GM13976 (cell line): Measurements from ENCODE around the gene DNAH2.

Source experiments
- DNase-seq: peaks from one replicate; pipeline ENCODE4 v3.0.0; 2012; ENCODE audit warnings: low spot score
- in situ Hi-C: fragments of 300-500 bp; cut with MboI; formaldehyde crosslinking; loops from one replicate; pipeline ENCODE4 v1.12.0; 2022; ENCODE audit warnings: low sequenced_read_pairs, mixed read lengths, inconsistent platforms; ENCODE audit not compliant: unreplicated experiment
- TF ChIP-seq, protein P1 (sequence below): IDR thresholded peaks from 2 replicates; pipeline ENCODE4 v1.5.1; 2012; ENCODE audit warnings: borderline replicate concordance, mild to moderate bottlenecking; ENCODE audit not compliant: insufficient read depth; ENCODE audit errors: extremely low read depth, missing control alignments, control extremely low read depth

The DNAH2 gene

DNA sequence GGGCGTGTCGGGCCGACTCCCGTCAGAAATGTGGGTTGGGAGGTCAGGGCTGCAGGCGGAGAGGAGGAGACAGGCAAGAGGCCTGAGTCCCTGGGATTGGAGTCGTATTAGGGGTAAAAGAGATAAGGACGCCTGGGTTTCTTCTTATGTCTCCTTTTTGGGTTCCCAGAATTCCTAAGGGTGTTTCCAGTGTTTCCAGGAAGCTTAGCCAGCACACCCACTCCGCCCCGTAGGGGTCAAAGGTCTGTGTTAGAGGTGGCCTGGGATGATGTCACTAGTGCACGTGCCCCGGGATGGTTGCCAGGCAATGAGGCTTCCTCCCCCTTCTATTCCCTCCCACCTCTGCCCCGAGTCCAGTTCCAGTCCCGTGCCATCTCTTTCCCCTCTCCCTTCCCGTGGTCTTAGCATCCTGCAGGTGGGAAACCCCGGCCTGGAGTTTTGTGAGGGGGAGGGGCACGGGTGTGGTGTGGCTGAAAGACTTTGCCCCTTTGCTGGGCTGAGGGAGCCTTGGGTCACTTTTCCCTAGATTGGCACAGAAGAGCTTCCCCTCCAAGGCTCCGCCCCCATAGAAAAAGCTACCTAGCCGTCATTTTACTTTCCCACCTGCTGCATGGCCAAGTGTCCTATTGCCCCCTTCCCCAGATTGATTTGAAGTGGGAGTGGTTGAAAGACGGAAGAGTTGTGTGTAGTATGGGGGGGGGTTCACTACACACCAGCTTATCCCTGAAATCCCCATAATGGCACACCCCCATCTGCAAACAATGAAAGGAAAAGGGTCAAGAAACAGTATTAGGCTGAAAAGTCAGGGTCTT lies 119.3 kb downstream of the DNAH2 start:
- in situ Hi-C loops = no loop called here

DNA sequence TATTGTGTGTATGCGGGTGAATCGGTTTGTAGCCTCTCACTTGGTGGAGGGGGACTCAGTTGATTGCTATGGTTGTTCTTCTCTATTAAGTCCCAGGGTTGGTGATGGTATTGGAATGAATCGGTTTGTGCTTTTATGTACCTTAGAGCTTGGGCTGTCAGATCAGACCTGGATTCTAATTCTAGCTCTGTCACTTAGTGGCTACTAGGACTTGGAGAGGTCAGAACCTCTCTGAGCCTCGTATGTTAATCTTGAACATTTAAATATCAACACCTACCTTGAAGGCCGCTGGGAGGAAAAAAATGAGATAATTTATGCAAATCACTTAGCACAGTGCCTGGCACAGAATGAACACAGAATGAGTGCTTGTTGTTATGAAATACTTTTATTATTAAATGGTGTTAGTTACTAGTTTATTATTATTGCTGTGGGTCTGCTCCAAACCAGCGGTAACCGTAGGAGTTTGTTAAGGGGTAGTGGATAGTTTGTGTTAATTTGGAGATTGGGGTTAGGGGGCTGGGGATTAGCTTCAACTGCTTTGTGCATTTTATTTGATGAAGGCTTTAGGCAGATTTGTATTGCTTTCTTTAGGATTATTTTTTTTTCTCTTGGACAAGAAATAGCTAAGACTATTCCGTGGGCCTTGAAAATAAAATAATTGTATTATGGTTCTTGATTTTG lies 120.0 kb downstream of the DNAH2 start:
- TF ChIP-seq, protein P1, sequence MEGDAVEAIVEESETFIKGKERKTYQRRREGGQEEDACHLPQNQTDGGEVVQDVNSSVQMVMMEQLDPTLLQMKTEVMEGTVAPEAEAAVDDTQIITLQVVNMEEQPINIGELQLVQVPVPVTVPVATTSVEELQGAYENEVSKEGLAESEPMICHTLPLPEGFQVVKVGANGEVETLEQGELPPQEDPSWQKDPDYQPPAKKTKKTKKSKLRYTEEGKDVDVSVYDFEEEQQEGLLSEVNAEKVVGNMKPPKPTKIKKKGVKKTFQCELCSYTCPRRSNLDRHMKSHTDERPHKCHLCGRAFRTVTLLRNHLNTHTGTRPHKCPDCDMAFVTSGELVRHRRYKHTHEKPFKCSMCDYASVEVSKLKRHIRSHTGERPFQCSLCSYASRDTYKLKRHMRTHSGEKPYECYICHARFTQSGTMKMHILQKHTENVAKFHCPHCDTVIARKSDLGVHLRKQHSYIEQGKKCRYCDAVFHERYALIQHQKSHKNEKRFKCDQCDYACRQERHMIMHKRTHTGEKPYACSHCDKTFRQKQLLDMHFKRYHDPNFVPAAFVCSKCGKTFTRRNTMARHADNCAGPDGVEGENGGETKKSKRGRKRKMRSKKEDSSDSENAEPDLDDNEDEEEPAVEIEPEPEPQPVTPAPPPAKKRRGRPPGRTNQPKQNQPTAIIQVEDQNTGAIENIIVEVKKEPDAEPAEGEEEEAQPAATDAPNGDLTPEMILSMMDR = no peak
- DNase-seq = no peak

More for the DNA sequence above, 119.3 kb downstream of the DNAH2 start:
- DNase-seq = no peak
- TF ChIP-seq, protein P1 = no peak

DNA sequence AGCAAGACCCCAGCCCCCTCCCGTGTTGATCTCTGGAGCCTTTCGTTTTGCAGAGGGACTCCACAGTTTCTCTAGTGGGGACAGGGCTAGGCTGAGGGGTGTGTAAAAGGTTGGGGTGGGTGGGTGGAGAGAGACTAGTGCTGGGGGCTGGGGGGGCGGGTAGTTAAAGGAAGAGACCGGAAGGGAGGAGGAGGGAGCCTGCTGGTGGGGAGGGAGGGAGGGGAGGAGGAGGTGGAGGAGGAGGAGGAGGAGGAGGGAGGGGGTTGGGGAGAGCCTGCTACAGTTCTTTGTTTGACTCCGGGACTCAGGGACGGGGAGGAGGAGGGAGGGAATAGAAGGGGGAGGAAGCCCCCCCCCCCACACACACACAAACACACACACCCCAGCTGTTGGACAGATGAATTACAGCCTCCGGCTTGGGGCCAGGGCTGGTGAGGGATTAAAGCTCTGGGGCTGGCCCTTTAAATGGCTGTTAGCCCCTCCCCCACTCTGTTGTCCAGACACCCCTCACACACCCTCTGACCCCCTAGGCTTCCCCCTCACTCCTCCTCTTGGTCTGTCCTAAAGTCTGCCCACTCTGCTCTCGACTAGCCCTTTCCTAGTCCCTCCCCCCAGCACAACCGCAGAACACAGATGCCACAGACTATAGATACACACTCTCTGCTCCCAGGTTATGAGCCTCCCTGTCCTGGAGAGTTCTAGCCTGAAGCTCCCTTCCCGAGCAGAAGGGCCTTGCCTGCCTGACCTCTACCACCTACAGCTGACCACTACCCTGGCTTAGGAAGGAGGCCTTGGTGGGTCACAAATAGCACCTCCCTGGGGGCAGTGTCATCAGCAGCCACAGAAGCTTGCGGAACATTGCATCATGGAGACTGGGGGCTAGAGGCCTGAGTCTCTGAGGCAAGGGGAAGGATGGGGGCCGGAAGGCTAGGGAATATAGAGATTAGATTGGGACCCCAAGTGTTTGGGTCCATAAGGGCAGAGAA lies 120.8 kb downstream of the DNAH2 start:
- no peak for DNase-seq
- in situ Hi-C loops = no loop called here
- TF ChIP-seq, protein P1 = no peak

More for the DNA sequence above, 120.0 kb downstream of the DNAH2 start:
- in situ Hi-C loops = no loop called here

DNA sequence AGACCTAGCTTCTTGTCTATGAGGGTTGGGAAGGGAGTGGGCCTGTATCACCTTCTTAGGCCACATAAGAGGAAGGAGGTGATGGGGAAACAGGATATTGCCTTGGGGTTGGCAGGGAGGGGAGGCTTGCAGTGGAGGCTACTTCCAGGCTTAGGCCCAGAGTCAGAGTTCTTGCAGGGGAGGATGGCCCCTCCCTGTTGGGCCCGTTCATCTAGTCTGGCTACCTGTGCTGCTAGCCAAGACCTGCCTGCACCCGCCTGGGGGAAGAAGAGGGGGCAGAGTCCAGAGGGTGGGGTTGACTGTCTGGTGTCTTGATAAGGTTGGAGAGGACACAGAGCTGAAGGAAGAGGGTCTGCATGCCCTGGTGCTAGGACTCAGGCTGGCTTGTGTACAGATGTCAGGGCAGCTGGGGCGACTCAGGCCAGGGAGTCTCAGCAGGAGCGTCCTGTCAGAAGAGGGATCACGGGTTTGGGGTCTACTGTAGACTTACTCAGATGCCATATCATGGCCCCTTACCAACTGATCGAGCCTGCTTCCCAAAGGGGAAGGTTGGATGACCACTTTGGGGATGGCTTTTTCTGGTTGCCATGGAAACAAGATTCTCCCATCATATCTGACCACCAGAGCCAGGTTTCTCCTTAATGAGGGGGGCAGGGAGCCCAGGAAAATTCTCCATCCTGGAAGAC lies 121.8 kb downstream of the DNAH2 start:
- in situ Hi-C loops = no loop called here
- no peak for DNase-seq
- TF ChIP-seq, protein P1 = no peak

DNA sequence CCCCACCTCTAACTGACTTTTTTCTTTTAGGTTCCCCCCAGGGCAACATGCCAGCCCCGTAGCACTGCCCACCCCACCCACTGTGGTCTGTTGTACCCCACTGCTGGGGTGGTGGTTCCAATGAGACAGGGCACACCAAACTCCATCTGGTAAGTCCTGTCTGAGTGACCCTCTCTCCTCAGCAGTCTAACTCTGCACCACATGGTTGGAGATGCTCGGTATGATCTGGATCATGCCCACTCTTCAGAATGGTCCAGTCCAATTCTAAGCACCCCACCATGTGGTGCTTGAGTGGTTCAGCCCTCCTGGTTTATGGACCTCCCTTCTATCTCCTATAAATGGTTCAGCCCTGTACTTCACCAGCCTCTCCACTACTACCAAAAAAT lies 122.3 kb downstream of the DNAH2 start:
- in situ Hi-C loops = no loop called here

More for the DNA sequence above, 122.3 kb downstream of the DNAH2 start:
- TF ChIP-seq, protein P1 = no peak
- DNase-seq = no peak
